ENCODE measurements around the gene MEIS2.

MEIS2 gene

GRCh38 chr15:36904715-36905114, 195.6 kb downstream of the MEIS2 start:
- in situ Hi-C loops (cut with HindIII; ENCODE audit: low sequenced_read_pairs): no loop called here

GRCh38 chr15:36903922-36904556, 196.3 kb downstream of the MEIS2 start:
- in situ Hi-C loops (cut with HindIII; ENCODE audit: low sequenced_read_pairs): no loop called here

GRCh38 chr15:36903195-36903594, 197.2 kb downstream of the MEIS2 start:
- in situ Hi-C loops (cut with HindIII; ENCODE audit: low sequenced_read_pairs): no loop called here

GRCh38 chr15:36901012-36901411, 199.3 kb downstream of the MEIS2 start:
- in situ Hi-C loops (cut with HindIII; ENCODE audit: low sequenced_read_pairs): no loop called here

- in situ Hi-C loops (cut with HindIII; ENCODE audit: low sequenced_read_pairs): no loop called here
These were observed 200.7 kb downstream of the MEIS2 start for GRCh38 chr15:36899696-36900095.

GRCh38 chr15:36898536-36899126, 201.7 kb downstream of the MEIS2 start:
- in situ Hi-C loops (cut with HindIII; ENCODE audit: low sequenced_read_pairs): no loop called here

GRCh38 chr15:36897834-36898233, 202.5 kb downstream of the MEIS2 start:
- in situ Hi-C loops (cut with HindIII; ENCODE audit: low sequenced_read_pairs): no loop called here

GRCh38 chr15:36896949-36897348, 203.4 kb downstream of the MEIS2 start:
- in situ Hi-C loops (cut with HindIII; ENCODE audit: low sequenced_read_pairs): no loop called here

- in situ Hi-C loops (cut with HindIII; ENCODE audit: low sequenced_read_pairs): no loop called here
These were observed 206.3 kb downstream of the MEIS2 start for GRCh38 chr15:36894075-36894474.

- in situ Hi-C loops (cut with HindIII; ENCODE audit: low sequenced_read_pairs): no loop called here
These were observed 207.1 kb downstream of the MEIS2 start for GRCh38 chr15:36893276-36893675.

GRCh38 chr15:36888011-36888992, 212.0 kb downstream of the MEIS2 start:
- in situ Hi-C loops (cut with HindIII; ENCODE audit: low sequenced_read_pairs): no loop called here

- in situ Hi-C loops (cut with HindIII; ENCODE audit: low sequenced_read_pairs): no loop called here
These were observed 213.0 kb downstream of the MEIS2 start for GRCh38 chr15:36887214-36887961.

- in situ Hi-C loops (cut with HindIII; ENCODE audit: low sequenced_read_pairs): no loop called here
These were observed 213.6 kb downstream of the MEIS2 start for GRCh38 chr15:36886701-36887100.

GRCh38 chr15:36886191-36886590, 214.2 kb downstream of the MEIS2 start:
- in situ Hi-C loops (cut with HindIII; ENCODE audit: low sequenced_read_pairs): no loop called here

GRCh38 chr15:36885771-36886170, 214.6 kb downstream of the MEIS2 start:
- in situ Hi-C loops (cut with HindIII; ENCODE audit: low sequenced_read_pairs): no loop called here

GRCh38 chr15:36884936-36885635, 215.3 kb downstream of the MEIS2 start:
- in situ Hi-C loops (cut with HindIII; ENCODE audit: low sequenced_read_pairs): no loop called here

- in situ Hi-C loops (cut with HindIII; ENCODE audit: low sequenced_read_pairs): no loop called here
These were observed 215.9 kb downstream of the MEIS2 start for GRCh38 chr15:36884518-36884875.

- in situ Hi-C loops (cut with HindIII; ENCODE audit: low sequenced_read_pairs): no loop called here
These were observed 216.4 kb downstream of the MEIS2 start for GRCh38 chr15:36883713-36884517.

- in situ Hi-C loops (cut with HindIII; ENCODE audit: low sequenced_read_pairs): no loop called here
These were observed 217.7 kb downstream of the MEIS2 start for GRCh38 chr15:36882487-36883131.
